ENCODE results near the gene VSX2. TPM values are rescaled to one million over a fixed set of nuclear protein-coding genes. Genes with fewer than 3 reads are reported as not detected.
A peak's percentile ranks its signal among the peaks of the same experiment; 100 is the strongest.

VSX2 gene
- total and polyA plus RNA-seq, 2 of the 13 experiments (the other 11 are each of a cell fraction or from before 2014, with no cell fraction given), result 0.05 TPM; not detected in 1

DNA sequence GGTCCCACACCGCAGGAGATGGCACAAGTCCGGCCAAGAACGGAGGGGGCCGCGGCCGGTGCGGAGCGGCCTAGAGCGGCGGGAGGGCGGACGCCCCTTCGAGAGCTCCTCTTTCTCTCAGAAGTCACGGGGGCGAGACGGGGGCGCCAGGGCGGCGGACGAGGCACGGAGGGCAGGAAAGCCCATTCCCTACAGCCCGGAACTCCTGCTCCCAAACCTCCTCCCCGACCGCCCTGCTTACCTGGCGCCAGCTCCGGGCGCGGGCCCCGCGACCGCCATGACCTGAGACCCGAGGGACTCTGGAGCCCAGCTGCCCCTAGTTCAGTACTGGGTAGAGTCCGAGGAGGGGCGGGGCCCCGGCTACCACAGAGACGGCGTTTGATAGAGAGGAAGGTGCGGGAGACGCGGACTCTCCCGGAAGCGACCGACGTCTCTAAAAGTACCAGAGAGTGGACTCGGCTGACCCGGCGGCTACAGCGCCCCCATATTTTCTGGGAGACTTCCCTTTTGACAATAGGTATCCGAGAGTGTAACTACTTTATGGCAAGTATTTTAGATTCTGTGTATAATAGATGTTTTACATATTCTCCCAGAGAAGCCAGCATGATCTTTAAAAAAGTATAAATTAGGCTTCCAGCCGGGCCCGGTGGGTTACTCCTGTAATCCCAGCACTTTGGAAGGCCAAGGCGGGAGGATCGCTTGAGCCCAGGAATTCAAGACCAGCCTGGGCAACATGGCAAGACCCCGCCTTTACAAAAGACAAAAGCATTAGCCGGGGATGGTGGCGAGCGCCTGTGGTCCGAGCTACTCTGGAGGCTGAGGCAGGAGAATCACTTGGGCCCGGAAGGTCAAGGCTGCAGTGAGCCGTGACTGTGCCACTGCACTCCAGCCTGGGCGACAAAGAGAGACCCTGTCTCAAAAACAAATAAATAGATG lies 63.7 kb downstream of the VSX2 start, which contains the start of gene ABCD4 (continued):
- TF ChIP-seq ZNF841 (CRISPR knock-in tag; IDR thresholded peaks at IDR 0.05; ENCODE audit: borderline replicate concordance) (no peak), CAMTA2 (CRISPR knock-in tag; IDR thresholded peaks at IDR 0.05; ENCODE audit: borderline replicate concordance) (peak; percentile 75; the same call in 1 of the 2 replicates), MAFG (CRISPR knock-in tag; IDR thresholded peaks at IDR 0.05) (no peak), NBN (conservative IDR thresholded peaks at IDR 0.05) (no peak), ZNF678 (CRISPR knock-in tag; IDR thresholded peaks at IDR 0.05) (no peak), ZNF839 (CRISPR knock-in tag; IDR thresholded peaks at IDR 0.05; ENCODE audit: borderline replicate concordance) (no peak), ZFP90 (CRISPR knock-in tag; IDR thresholded peaks at IDR 0.05; ENCODE audit: borderline replicate concordance) (no peak; the same call in 1 of the 2 replicates), CBX2 (IDR thresholded peaks at IDR 0.05; ENCODE audit: low read depth, low read length) (no peak), CBX2 (CRISPR knock-in tag; IDR thresholded peaks at IDR 0.05; ENCODE audit: low read depth) (0 out of 2 replicates have a peak, but pooled peaks have one; percentile 45)
- TF ChIP-seq, protein P1, sequence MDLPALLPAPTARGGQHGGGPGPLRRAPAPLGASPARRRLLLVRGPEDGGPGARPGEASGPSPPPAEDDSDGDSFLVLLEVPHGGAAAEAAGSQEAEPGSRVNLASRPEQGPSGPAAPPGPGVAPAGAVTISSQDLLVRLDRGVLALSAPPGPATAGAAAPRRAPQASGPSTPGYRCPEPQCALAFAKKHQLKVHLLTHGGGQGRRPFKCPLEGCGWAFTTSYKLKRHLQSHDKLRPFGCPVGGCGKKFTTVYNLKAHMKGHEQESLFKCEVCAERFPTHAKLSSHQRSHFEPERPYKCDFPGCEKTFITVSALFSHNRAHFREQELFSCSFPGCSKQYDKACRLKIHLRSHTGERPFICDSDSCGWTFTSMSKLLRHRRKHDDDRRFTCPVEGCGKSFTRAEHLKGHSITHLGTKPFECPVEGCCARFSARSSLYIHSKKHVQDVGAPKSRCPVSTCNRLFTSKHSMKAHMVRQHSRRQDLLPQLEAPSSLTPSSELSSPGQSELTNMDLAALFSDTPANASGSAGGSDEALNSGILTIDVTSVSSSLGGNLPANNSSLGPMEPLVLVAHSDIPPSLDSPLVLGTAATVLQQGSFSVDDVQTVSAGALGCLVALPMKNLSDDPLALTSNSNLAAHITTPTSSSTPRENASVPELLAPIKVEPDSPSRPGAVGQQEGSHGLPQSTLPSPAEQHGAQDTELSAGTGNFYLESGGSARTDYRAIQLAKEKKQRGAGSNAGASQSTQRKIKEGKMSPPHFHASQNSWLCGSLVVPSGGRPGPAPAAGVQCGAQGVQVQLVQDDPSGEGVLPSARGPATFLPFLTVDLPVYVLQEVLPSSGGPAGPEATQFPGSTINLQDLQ (CRISPR knock-in tag; IDR thresholded peaks at IDR 0.05), result no peak
- TF ChIP-seq, protein P2, sequence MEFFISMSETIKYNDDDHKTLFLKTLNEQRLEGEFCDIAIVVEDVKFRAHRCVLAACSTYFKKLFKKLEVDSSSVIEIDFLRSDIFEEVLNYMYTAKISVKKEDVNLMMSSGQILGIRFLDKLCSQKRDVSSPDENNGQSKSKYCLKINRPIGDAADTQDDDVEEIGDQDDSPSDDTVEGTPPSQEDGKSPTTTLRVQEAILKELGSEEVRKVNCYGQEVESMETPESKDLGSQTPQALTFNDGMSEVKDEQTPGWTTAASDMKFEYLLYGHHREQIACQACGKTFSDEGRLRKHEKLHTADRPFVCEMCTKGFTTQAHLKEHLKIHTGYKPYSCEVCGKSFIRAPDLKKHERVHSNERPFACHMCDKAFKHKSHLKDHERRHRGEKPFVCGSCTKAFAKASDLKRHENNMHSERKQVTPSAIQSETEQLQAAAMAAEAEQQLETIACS (CRISPR knock-in tag; IDR thresholded peaks at IDR 0.05), result no peak
- TF ChIP-seq, protein P3, sequence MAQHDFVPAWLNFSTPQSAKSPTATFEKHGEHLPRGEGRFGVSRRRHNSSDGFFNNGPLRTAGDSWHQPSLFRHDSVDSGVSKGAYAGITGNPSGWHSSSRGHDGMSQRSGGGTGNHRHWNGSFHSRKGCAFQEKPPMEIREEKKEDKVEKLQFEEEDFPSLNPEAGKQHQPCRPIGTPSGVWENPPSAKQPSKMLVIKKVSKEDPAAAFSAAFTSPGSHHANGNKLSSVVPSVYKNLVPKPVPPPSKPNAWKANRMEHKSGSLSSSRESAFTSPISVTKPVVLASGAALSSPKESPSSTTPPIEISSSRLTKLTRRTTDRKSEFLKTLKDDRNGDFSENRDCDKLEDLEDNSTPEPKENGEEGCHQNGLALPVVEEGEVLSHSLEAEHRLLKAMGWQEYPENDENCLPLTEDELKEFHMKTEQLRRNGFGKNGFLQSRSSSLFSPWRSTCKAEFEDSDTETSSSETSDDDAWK (CRISPR knock-in tag; IDR thresholded peaks at IDR 0.05), result no peak
- TF ChIP-seq, protein P4, sequence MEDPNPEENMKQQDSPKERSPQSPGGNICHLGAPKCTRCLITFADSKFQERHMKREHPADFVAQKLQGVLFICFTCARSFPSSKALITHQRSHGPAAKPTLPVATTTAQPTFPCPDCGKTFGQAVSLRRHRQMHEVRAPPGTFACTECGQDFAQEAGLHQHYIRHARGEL (CRISPR knock-in tag; IDR thresholded peaks at IDR 0.05), result no peak
- TF ChIP-seq, protein P5, sequence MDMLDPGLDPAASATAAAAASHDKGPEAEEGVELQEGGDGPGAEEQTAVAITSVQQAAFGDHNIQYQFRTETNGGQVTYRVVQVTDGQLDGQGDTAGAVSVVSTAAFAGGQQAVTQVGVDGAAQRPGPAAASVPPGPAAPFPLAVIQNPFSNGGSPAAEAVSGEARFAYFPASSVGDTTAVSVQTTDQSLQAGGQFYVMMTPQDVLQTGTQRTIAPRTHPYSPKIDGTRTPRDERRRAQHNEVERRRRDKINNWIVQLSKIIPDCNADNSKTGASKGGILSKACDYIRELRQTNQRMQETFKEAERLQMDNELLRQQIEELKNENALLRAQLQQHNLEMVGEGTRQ (IDR thresholded peaks at IDR 0.05; ENCODE audit: low read depth, low read length), result no peak
- TF ChIP-seq, protein P5 (CRISPR knock-in tag; IDR thresholded peaks at IDR 0.05; ENCODE audit: borderline replicate concordance), result no peak
- TF ChIP-seq, protein P6, sequence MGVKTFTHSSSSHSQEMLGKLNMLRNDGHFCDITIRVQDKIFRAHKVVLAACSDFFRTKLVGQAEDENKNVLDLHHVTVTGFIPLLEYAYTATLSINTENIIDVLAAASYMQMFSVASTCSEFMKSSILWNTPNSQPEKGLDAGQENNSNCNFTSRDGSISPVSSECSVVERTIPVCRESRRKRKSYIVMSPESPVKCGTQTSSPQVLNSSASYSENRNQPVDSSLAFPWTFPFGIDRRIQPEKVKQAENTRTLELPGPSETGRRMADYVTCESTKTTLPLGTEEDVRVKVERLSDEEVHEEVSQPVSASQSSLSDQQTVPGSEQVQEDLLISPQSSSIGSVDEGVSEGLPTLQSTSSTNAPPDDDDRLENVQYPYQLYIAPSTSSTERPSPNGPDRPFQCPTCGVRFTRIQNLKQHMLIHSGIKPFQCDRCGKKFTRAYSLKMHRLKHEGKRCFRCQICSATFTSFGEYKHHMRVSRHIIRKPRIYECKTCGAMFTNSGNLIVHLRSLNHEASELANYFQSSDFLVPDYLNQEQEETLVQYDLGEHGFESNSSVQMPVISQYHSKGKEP (CRISPR knock-in tag; IDR thresholded peaks at IDR 0.05), result no peak

All from HepG2 (cell line).